Retinal pigment epithelial cell (primary cell): ENCODE measurements around the gene HINT3.
"Not testable (repeated sequence)": the region's sequence is repeated elsewhere in the genome, so short reads cannot be mapped to it uniquely, and the experiment has no call there.

ENCODE experiments used
- DNase-seq: peaks from one replicate; pipeline ENCODE4 v3.0.0-alpha.2; 2010; ENCODE audit warnings: low read depth
- H3K4me3 ChIP-seq: 2 replicates; pipeline ENCODE4 v1.5.1; 2011; ENCODE audit warnings: mild to moderate bottlenecking, low read length, control low read depth, moderate library complexity
- CTCF ChIP-seq: conservative IDR thresholded peaks from 2 replicates; pipeline ENCODE4 v1.5.1; 2011; ENCODE audit warnings: low read depth, low read length, control low read depth, inconsistent platforms

HINT3 gene

GRCh38 chr6:125926711-125927110 is 29.9 kb upstream of the HINT3 start:
- H3K4me3 ChIP-seq, result no peak overlapping the region
- DNase-seq, result no peak
- TF ChIP-seq CTCF, result no peak

- TF ChIP-seq CTCF, result no peak
- DNase-seq, result no peak
- no peak overlapping the region for H3K4me3 ChIP-seq
Measured at GRCh38 chr6:125927761-125928160, 28.8 kb upstream of the HINT3 start.

- no peak for DNase-seq
Measured at GRCh38 chr6:125930765-125931418, 25.7 kb upstream of the HINT3 start.

GRCh38 chr6:125931733-125932450 is 24.7 kb upstream of the HINT3 start:
- H3K4me3 ChIP-seq, result no peak overlapping the region
- TF ChIP-seq CTCF, result no peak
- DNase-seq, result no peak

More at GRCh38 chr6:125930765-125931418, 25.7 kb upstream of the HINT3 start:
- TF ChIP-seq CTCF, result no peak
- H3K4me3 ChIP-seq, result no peak overlapping the region

- no peak for DNase-seq
- TF ChIP-seq CTCF, result no peak
- H3K4me3 ChIP-seq, result no peak overlapping the region
Measured at GRCh38 chr6:125932451-125932795, 24.1 kb upstream of the HINT3 start.

- DNase-seq, result not testable (repeated sequence)
Measured at GRCh38 chr6:125935520-125935919, 21.1 kb upstream of the HINT3 start.

GRCh38 chr6:125939026-125939425 is 17.5 kb upstream of the HINT3 start:
- no peak overlapping the region for H3K4me3 ChIP-seq
- no peak for DNase-seq
- TF ChIP-seq CTCF, result no peak

More at GRCh38 chr6:125935520-125935919, 21.1 kb upstream of the HINT3 start:
- not testable (repeated sequence) for H3K4me3 ChIP-seq
